ENCODE data around the gene POLR2L.

The POLR2L gene

GRCh38 chr11:842370-843002, at the start of gene POLR2L, which contains the start of gene TSPAN4:
Gene POLR2L, minus strand, starts transcription at chr11:842529. Its CDS starts 21 bp downstream, at chr11:842508.
Gene TSPAN4, plus strand, starts transcription at chr11:842852. Its CDS starts 7,453 bp downstream, at chr11:850305.
- TF ChIP-seq ZNF8 (CRISPR knock-in tag; IDR thresholded peaks at IDR 0.05) = no peak

GRCh38 chr11:890794-891540, 48.6 kb upstream of the POLR2L start:
- ATAC-seq = no peak
- no peak for TF ChIP-seq TCF4 (CRISPR knock-in tag; IDR thresholded peaks at IDR 0.05; ENCODE audit: borderline replicate concordance)
- no peak for TF ChIP-seq RARB (CRISPR knock-in tag; IDR thresholded peaks at IDR 0.05)
- TF ChIP-seq OSR1 (CRISPR knock-in tag; IDR thresholded peaks at IDR 0.05) = no peak
- TF ChIP-seq GLIS3 (CRISPR knock-in tag; IDR thresholded peaks at IDR 0.05) = no peak
- TF ChIP-seq TSHZ2 (CRISPR knock-in tag; IDR thresholded peaks at IDR 0.05) = no peak

More at GRCh38 chr11:842370-843002, at the start of gene POLR2L, which contains the start of gene TSPAN4:
- ATAC-seq = peak; percentile 30

GRCh38 chr11:889687-890475, 47.6 kb upstream of the POLR2L start:
- TF ChIP-seq SNAI2 (CRISPR knock-in tag; IDR thresholded peaks at IDR 0.05) = no peak
- no peak for TF ChIP-seq CSRNP3 (CRISPR knock-in tag; IDR thresholded peaks at IDR 0.05)
- TF ChIP-seq ZFP30 (CRISPR knock-in tag; IDR thresholded peaks at IDR 0.05) = no peak
- TF ChIP-seq TCF4 (CRISPR knock-in tag; IDR thresholded peaks at IDR 0.05; ENCODE audit: borderline replicate concordance) = no peak
- TF ChIP-seq TOX (CRISPR knock-in tag; IDR thresholded peaks at IDR 0.05; ENCODE audit: borderline replicate concordance) = no peak
- TF ChIP-seq BACH2 (CRISPR knock-in tag; IDR thresholded peaks at IDR 0.05; ENCODE audit: borderline replicate concordance) = no peak
- TF ChIP-seq ESRRG (CRISPR knock-in tag; IDR thresholded peaks at IDR 0.05) = no peak
- no peak for TF ChIP-seq ISL1 (CRISPR knock-in tag; IDR thresholded peaks at IDR 0.05)
- no peak for TF ChIP-seq POU6F1 (CRISPR knock-in tag; IDR thresholded peaks at IDR 0.05; ENCODE audit: borderline replicate concordance, low read depth)
- no peak for TF ChIP-seq GLIS3 (CRISPR knock-in tag; IDR thresholded peaks at IDR 0.05)
- no peak for TF ChIP-seq ZNF70 (CRISPR knock-in tag; IDR thresholded peaks at IDR 0.05)
- no peak for TF ChIP-seq ARNTL (CRISPR knock-in tag; IDR thresholded peaks at IDR 0.05; ENCODE audit: borderline replicate concordance, low read depth)
- TF ChIP-seq ZC3H10 (CRISPR knock-in tag; IDR thresholded peaks at IDR 0.05) = no peak
- TF ChIP-seq ZNF565 (CRISPR knock-in tag; conservative IDR thresholded peaks at IDR 0.05; ENCODE audit: low read depth) = no peak
- TF ChIP-seq OSR1 (CRISPR knock-in tag; IDR thresholded peaks at IDR 0.05) = no peak
- no peak for ATAC-seq

- no peak for ATAC-seq
- no peak for TF ChIP-seq GLIS3 (CRISPR knock-in tag; IDR thresholded peaks at IDR 0.05)
- TF ChIP-seq CREB5 (CRISPR knock-in tag; IDR thresholded peaks at IDR 0.05; ENCODE audit: low read depth) = no peak
- no peak for TF ChIP-seq OSR1 (CRISPR knock-in tag; IDR thresholded peaks at IDR 0.05)
- no peak for TF ChIP-seq ARNTL (CRISPR knock-in tag; IDR thresholded peaks at IDR 0.05; ENCODE audit: borderline replicate concordance, low read depth)
- TF ChIP-seq ZFP3 (CRISPR knock-in tag; IDR thresholded peaks at IDR 0.05) = no peak
- TF ChIP-seq ZNF70 (CRISPR knock-in tag; IDR thresholded peaks at IDR 0.05) = no peak
- no peak for TF ChIP-seq CSRNP3 (CRISPR knock-in tag; IDR thresholded peaks at IDR 0.05)
- no peak for TF ChIP-seq ZFP30 (CRISPR knock-in tag; IDR thresholded peaks at IDR 0.05)
- no peak for TF ChIP-seq TSHZ2 (CRISPR knock-in tag; IDR thresholded peaks at IDR 0.05)
- no peak for TF ChIP-seq BACH2 (CRISPR knock-in tag; IDR thresholded peaks at IDR 0.05; ENCODE audit: borderline replicate concordance)
- no peak for TF ChIP-seq TOX (CRISPR knock-in tag; IDR thresholded peaks at IDR 0.05; ENCODE audit: borderline replicate concordance)
- no peak for TF ChIP-seq ZC3H10 (CRISPR knock-in tag; IDR thresholded peaks at IDR 0.05)
- no peak for TF ChIP-seq PPARA (CRISPR knock-in tag; IDR thresholded peaks at IDR 0.05; ENCODE audit: borderline replicate concordance)
Observed at GRCh38 chr11:889257-889656, 46.9 kb upstream of the POLR2L start.

All from SK-N-SH treated with all-trans-retinoic acid at 6 μM for 48 hours (cell line).